WI38 (cell line): ENCODE measurements around the gene TEX26.
A peak's percentile ranks its signal among the peaks of the same experiment; 100 is the strongest.

Source experiments
- H3K4me3 ChIP-seq: 2 replicates; pipeline ENCODE4 v1.5.1; 2011; ENCODE audit warnings: low read depth, mild to moderate bottlenecking, control low read depth, low read length
- TF ChIP-seq, protein P1 (sequence below): IDR thresholded peaks from 2 replicates; pipeline ENCODE4 v1.5.1; 2012; ENCODE audit warnings: low read depth, mild to moderate bottlenecking, control low read depth, low read length

TEX26 gene

DNA sequence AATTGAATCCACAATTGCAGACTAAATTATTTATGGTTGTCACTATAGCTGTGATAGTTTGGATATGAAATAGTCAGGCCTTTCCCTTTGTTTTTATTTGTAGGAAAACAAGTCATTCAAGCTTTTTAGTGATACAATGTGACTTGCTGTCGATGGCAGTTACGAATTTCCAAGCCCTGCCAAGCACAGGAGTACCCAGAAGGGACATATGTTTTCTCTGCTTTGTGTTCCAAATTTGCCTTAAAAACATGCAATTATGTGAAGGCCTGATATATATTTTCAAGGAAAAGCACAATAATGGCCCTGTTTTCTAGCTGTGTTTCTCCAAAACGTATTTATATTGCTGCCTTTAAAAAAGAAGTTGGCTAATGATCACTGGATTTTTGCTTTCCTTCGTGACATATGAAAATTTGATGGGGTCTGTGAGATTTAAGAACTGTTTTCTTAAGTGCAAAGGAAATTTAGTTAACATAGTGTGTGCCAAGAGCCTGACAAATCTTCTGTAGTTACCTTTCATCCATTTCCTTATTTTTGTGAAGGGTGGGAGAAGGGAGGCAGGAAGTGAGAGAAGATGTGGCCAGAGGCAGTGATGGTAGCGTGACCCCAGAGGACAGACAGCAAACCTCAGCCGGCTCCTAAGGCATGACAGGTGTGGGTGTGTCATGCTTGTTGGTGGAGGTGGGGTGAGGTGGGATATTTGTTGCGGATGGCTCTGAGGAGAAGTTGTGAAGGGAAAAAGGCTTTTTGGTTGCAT, 79.6 kb downstream of the TEX26 start:
- TF ChIP-seq, protein P1, sequence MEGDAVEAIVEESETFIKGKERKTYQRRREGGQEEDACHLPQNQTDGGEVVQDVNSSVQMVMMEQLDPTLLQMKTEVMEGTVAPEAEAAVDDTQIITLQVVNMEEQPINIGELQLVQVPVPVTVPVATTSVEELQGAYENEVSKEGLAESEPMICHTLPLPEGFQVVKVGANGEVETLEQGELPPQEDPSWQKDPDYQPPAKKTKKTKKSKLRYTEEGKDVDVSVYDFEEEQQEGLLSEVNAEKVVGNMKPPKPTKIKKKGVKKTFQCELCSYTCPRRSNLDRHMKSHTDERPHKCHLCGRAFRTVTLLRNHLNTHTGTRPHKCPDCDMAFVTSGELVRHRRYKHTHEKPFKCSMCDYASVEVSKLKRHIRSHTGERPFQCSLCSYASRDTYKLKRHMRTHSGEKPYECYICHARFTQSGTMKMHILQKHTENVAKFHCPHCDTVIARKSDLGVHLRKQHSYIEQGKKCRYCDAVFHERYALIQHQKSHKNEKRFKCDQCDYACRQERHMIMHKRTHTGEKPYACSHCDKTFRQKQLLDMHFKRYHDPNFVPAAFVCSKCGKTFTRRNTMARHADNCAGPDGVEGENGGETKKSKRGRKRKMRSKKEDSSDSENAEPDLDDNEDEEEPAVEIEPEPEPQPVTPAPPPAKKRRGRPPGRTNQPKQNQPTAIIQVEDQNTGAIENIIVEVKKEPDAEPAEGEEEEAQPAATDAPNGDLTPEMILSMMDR: no peak
- no peak overlapping the region for H3K4me3 ChIP-seq

GRCh38 chr13:31012655-31013024, 80.2 kb downstream of the TEX26 start:
- no peak overlapping the region for H3K4me3 ChIP-seq
- TF ChIP-seq, protein P1: peak; percentile 51

DNA sequence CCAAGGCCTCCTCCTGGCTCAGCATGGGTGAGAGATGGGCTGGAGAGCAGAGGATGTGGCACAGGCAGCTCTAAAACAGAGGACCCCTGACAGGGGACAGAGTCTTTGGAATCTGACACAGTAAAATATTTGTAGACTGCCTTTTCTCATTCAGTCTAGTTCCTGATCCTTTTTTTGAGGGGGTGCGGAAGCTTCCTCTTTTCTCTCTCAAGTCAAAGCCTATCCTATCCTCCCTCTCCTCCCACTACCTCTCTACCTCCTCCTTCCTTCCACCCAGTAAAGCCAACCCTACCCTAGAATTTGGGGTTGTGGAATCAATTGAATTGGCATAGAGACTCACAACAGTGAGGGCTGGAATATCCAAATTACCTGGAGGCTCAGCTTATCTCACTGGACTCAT, 82.0 kb downstream of the TEX26 start:
- H3K4me3 ChIP-seq: no peak overlapping the region
- TF ChIP-seq, protein P1: no peak

DNA sequence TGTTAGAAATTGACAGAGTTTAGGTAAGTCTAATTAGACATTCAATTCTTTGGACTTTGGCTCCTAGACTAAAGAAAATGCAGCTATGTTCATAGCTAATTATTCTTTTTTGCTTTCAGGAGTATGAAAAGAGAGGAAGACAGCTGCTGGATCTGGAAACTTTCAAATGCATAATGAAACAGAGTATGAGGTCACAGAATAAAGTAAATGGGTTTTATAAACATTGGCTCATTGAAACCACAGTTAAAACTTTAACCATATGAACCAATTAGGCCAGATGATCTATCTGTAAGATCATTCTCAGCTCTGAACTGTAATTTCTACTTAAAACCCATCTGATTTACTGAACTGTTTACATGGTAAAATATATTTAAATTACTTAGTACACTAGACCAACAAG, 82.7 kb downstream of the TEX26 start:
- TF ChIP-seq, protein P1: no peak
- H3K4me3 ChIP-seq: no peak overlapping the region

DNA sequence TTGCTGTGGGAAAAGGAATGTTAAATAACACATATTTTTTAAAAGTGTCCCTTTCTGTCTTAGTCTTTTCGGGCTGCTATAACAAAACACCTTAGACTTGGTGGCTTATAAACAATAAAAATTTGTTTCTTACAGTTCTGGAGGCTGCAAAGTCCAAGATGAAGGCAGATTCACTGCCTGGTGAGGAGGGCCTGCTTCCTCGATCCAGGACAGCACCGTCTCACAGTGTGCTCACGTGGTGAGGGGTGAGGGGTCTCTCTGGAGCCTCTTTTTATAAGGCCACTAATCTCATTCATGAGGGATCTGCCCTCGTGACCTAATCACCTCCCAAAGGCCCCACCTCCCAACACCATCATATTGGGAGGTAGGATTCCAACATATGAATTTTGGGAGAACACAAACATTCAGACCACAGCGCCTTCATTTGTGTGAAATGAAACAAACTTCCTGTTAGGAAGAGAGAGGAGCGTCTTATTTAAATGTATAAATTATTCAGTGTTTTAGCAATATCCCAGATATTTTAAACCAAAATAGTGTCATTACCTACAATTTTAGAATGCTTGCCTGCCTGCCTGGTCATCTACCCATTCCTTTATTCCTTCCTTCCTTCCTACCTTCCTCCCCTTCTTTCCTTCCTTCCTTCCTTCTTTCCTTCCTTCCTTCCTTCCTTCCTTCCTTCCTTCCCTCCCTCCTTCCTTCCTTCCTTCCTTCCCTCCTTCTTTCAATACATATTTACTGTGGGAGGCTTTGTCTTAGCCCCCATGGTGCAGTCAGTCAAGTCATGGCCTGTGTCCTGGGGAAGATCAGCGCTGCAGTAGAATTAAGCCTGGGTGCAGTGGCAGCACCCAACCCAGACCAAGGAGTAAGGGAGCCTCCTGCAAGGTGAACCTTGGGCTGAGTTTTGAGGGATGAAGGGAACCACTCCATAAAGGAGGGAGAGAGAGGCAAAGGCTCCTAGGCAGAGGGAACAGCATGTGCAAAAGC, 84.2 kb downstream of the TEX26 start:
- TF ChIP-seq, protein P1: no peak
- no peak overlapping the region for H3K4me3 ChIP-seq

DNA sequence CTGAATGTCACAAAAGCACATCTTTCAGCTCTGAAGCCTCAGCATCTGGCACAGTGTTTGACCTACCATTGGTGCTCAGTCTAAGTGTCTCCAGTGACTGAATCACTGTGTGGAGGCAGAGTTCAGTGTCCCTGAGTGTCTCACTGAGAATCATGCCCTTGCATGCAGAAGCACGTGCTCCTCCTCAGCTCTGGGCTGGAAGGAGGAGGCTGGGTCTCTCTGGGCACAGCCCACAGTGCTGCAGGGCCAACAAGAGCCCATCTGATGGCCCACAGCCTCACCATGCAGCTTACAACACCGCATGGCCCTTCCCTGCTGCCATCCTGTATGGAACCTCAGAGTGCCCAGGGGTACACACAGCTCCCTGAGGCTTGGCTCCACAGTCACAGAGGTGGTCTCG, 86.1 kb downstream of the TEX26 start:
- TF ChIP-seq, protein P1: no peak
- H3K4me3 ChIP-seq: no peak overlapping the region

- no peak overlapping the region for H3K4me3 ChIP-seq
- TF ChIP-seq, protein P1: no peak
These were observed 88.5 kb downstream of the TEX26 start for GRCh38 chr13:31020996-31021395.
